SU-DHL-6 (cell line): ENCODE measurements around the gene TIMP2.

ENCODE experiments used
- H2AFZ ChIP-seq: fragments of 200-600 bp; sonication (generic); 2 replicates; pipeline ENCODE4 v1.6.1; 2014; ENCODE audit warnings: low read depth, mild to moderate bottlenecking, moderate library complexity, mixed read lengths, antibody characterized with exemption, low read length; ENCODE audit not compliant: severe bottlenecking
- H3F3A ChIP-seq: fragments of 200-600 bp; shearing (Covaris generic); 2 replicates; pipeline ENCODE4 v1.6.0; 2016; ENCODE audit warnings: antibody characterized with exemption, mild to moderate bottlenecking; ENCODE audit not compliant: insufficient read depth
- H3K27ac ChIP-seq: fragments of 200-600 bp; sonication (generic); 2 replicates; pipeline ENCODE4 v1.5.1; 2016; ENCODE audit warnings: low read depth, mild to moderate bottlenecking, low read length, moderate library complexity, mixed read lengths
- H3K27me3 ChIP-seq: fragments of 200-600 bp; sonication (generic), shearing (Covaris generic); 2 replicates; pipeline ENCODE4 v1.6.0; 2014; ENCODE audit warnings: mild to moderate bottlenecking, low read length
- H3K36me3 ChIP-seq: fragments of 200-600 bp; sonication (generic); 2 replicates; pipeline ENCODE4 v1.6.1; 2014; ENCODE audit warnings: mild to moderate bottlenecking, low read length, mixed read lengths
- H3K4me2 ChIP-seq: fragments of 300-600, 200-600 bp; shearing (Covaris generic), sonication (generic); 2 replicates; pipeline ENCODE4 v1.6.0; 2014; ENCODE audit warnings: low read length, low read depth, mild to moderate bottlenecking; ENCODE audit not compliant: poor library complexity, severe bottlenecking
- H3K4me3 ChIP-seq: fragments of 200-600 bp; sonication (generic); 2 replicates; pipeline ENCODE4 v1.5.1; 2014; ENCODE audit warnings: antibody characterized with exemption, low read length, mild to moderate bottlenecking, mixed read lengths; ENCODE audit not compliant: insufficient read depth, poor library complexity, severe bottlenecking
- H3K79me2 ChIP-seq: fragments of 200-600 bp; sonication (generic); 2 replicates; pipeline ENCODE4 v1.6.1; 2014; ENCODE audit warnings: mild to moderate bottlenecking, low read length, moderate library complexity; ENCODE audit not compliant: insufficient read depth
- H3K9ac ChIP-seq: fragments of 200-600 bp; sonication (generic); 2 replicates; pipeline ENCODE4 v1.7.0; 2014; ENCODE audit warnings: mild to moderate bottlenecking, low read length
- H3K9me2 ChIP-seq: fragments of 200-600 bp; sonication (generic); replicated peaks from 2 replicates; pipeline ENCODE4 v1.6.1; 2014; ENCODE audit warnings: low read length; ENCODE audit not compliant: insufficient read depth
- H3K9me3 ChIP-seq: fragments of 200-600 bp; sonication (generic); 2 replicates; pipeline ENCODE4 v1.6.1; 2014; ENCODE audit warnings: low read length, mixed read lengths; ENCODE audit not compliant: insufficient read depth
- H4K20me1 ChIP-seq: fragments of 200-600 bp; sonication (generic); 2 replicates; pipeline ENCODE4 v1.6.1; 2014; ENCODE audit warnings: low read depth, mild to moderate bottlenecking, antibody characterized with exemption, low read length, moderate library complexity, mixed read lengths
- EZH2phosphoT487 ChIP-seq: fragments of 200-600 bp; sonication (generic), shearing (Covaris generic); conservative IDR thresholded peaks from 2 replicates; pipeline ENCODE4 v1.6.1; 2018; ENCODE audit warnings: mild to moderate bottlenecking, antibody characterized with exemption, low read length, moderate library complexity, mixed read lengths
- TF ChIP-seq, protein P1 (sequence below): fragments of 200-600 bp; sonication (generic); IDR thresholded peaks from one replicate; pipeline ENCODE4 v1.5.1; 2017; ENCODE audit warnings: antibody characterized with exemption, mild to moderate bottlenecking, low read length, moderate library complexity; ENCODE audit not compliant: insufficient read depth, poor library complexity, severe bottlenecking

TIMP2 gene

DNA sequence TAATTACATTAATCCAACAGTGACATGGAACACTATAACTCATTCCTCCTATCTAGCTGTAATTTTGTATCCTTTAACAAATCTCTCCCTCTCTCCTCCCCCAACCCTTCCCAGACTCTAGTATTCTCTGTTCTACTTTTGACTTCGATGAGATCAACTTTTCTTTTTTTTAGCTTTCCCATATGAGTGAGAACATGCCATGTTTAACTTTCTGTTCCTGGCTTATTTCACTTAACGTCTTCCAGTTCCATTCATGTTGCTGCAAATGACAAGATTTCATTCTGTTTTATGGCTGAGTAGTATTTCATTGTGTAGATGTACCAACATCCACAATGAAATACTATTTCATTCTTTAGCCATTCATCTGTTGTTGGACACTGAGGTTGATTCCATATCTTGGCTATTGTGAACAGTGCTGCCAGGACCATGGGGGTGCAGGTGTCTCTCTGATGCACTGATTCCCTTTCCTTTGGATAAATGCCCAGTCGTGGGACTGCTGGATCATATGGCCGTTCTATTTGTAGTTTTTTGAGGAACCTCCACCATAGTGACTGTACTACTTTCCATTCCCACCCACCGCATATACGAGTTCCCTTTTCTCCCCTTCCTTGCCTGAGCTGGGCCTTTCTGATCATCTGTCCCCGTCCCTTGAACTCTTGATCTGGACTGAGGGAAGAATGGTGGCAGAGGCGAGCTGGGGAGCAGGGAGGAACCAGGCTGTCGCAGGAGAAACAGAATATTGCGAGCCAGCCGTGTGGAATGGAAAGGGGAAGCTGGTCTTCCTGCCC, 14.5 kb downstream of the TIMP2 start:
- H3K79me2 ChIP-seq = no peaks in the 10 kb centered on the region
- no peak overlapping the region for H3K27ac ChIP-seq
- H4K20me1 ChIP-seq = no peaks in the 10 kb centered on the region
- H3K4me2 ChIP-seq = no peak overlapping the region
- no peaks in the 10 kb centered on the region for H3K9me2 ChIP-seq
- TF ChIP-seq, protein P1, sequence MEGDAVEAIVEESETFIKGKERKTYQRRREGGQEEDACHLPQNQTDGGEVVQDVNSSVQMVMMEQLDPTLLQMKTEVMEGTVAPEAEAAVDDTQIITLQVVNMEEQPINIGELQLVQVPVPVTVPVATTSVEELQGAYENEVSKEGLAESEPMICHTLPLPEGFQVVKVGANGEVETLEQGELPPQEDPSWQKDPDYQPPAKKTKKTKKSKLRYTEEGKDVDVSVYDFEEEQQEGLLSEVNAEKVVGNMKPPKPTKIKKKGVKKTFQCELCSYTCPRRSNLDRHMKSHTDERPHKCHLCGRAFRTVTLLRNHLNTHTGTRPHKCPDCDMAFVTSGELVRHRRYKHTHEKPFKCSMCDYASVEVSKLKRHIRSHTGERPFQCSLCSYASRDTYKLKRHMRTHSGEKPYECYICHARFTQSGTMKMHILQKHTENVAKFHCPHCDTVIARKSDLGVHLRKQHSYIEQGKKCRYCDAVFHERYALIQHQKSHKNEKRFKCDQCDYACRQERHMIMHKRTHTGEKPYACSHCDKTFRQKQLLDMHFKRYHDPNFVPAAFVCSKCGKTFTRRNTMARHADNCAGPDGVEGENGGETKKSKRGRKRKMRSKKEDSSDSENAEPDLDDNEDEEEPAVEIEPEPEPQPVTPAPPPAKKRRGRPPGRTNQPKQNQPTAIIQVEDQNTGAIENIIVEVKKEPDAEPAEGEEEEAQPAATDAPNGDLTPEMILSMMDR = no peak
- no peak for TF ChIP-seq EZH2phosphoT487
- H3K9ac ChIP-seq = no peak overlapping the region
- no peak overlapping the region for H3K4me3 ChIP-seq
- no peaks in the 10 kb centered on the region for H3K36me3 ChIP-seq
- H2AFZ ChIP-seq = no peak overlapping the region
- no peaks in the 10 kb centered on the region for H3F3A ChIP-seq
- H3K27me3 ChIP-seq = no peaks in the 10 kb centered on the region
- no peaks in the 10 kb centered on the region for H3K9me3 ChIP-seq

DNA sequence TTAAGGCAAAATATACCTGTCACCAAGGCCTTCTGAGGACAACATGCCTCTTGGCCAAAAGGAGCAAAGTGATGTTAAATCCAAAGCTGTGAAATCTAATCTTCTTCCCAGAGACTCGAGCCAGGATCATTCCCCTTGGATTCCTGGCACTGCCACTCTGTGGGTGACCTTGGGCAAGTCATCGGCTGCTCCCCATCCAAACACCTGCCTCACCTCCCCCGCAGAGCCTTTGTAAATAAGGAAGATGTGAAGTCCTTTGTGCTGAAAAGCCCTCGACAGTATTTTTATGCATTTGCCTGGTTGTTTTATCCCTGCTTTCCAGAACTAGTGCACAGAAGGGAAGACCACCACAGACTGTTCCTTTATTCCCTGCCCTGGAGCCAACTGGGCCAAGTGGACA, 16.8 kb downstream of the TIMP2 start:
- Histone ChIP-seq H3K36me3 (no peaks in the 10 kb centered on the region), H3K9me2 (no peaks in the 10 kb centered on the region), H3K4me3 (no peak overlapping the region), H3K27me3 (no peaks in the 10 kb centered on the region), H3K4me2 (no peak overlapping the region), H3K27ac (no peak overlapping the region), H3K79me2 (no peaks in the 10 kb centered on the region), H4K20me1 (no peaks in the 10 kb centered on the region), H3F3A (no peaks in the 10 kb centered on the region), H2AFZ (no peak overlapping the region), H3K9ac (no peak overlapping the region), H3K9me3 (no peaks in the 10 kb centered on the region)
- TF ChIP-seq, protein P1 = no peak
- no peak for TF ChIP-seq EZH2phosphoT487

DNA sequence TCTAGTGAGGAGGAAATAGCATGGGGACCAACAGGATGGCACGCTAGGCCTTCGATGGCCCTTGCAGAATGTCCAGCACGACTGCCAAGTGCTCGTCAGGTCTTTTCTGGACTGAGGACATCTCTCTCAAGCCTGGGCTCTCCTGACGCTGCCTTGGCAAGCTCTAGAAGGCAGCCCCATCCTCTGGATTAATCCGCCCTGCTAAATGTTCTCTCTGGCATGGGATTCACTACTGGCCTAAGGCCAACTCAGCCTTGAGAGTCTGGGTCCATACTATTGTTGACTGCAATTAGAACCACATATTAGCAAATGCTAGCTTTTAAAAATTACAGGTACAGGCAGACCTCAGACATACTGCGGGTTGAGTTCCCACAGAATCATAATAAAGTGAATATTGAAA, 19.6 kb downstream of the TIMP2 start:
- Histone ChIP-seq H3K79me2 (no peaks in the 10 kb centered on the region), H3K9me3 (no peaks in the 10 kb centered on the region), H4K20me1 (no peaks in the 10 kb centered on the region), H3K36me3 (no peaks in the 10 kb centered on the region), H3K9ac (no peak overlapping the region), H3F3A (no peaks in the 10 kb centered on the region), H3K9me2 (no peaks in the 10 kb centered on the region), H2AFZ (no peak overlapping the region), H3K27me3 (no peaks in the 10 kb centered on the region), H3K4me2 (no peak overlapping the region), H3K27ac (no peak overlapping the region), H3K4me3 (no peak overlapping the region)
- TF ChIP-seq EZH2phosphoT487 = no peak
- TF ChIP-seq, protein P1 = no peak
